GM18499 (cell line): Measurements from ENCODE around the gene GIPC3.
"Not testable (repeated sequence)": the region's sequence is repeated elsewhere in the genome, so short reads cannot be mapped to it uniquely, and the experiment has no call there.

Experiments
- ATAC-seq: cut with Tn5 transposase; IDR thresholded peaks from one replicate; pipeline ENCODE4 v1.9.1; 2021; ENCODE audit warnings: moderate number of reproducible peaks; ENCODE audit not compliant: insufficient read depth, unreplicated experiment

GIPC3 gene

GRCh38 chr19:3575949-3576673 is 9.2 kb upstream of the GIPC3 start:
- ATAC-seq = no peak

GRCh38 chr19:3576696-3577443 is 8.4 kb upstream of the GIPC3 start:
- no peak for ATAC-seq

DNA sequence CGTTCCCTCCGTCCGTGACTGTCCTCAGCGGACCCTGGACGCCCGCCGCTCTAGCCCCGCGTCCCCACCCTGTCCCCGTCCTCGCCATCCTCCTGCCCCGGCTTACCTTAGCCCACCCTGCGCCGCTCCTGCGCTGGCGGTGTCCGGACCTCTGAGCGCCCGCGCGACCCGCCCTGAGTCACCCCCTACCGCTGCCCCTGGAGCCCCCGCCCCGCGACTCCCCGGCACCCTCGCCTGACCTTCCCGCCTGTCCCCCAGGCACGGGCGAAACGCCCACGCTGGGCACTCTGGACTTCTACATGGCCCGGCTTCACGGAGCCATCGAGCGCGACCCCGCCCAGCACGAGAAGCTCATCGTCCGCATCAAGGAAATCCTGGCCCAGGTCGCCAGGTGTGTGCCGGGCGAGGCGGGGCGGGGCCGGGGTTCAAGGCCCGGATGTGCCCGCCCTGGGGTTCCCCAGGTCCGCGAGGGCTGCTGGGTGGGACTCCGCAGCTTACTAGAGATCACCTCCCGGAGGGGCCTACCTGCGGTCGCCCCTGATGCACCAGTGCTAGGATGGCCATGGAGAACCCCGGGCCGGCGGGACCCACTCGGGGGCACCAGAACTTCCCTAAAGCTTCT is 7.4 kb upstream of the GIPC3 start:
- no peak for ATAC-seq

GRCh38 chr19:3578390-3578789 is 6.9 kb upstream of the GIPC3 start:
- ATAC-seq = no peak

GRCh38 chr19:3580156-3580934 is 4.9 kb upstream of the GIPC3 start:
- ATAC-seq = no peak

GRCh38 chr19:3581792-3582191 is 3.5 kb upstream of the GIPC3 start:
- not testable (repeated sequence) for ATAC-seq

- not testable (repeated sequence) for ATAC-seq
These were observed 1.1 kb upstream of the GIPC3 start for GRCh38 chr19:3584036-3584802.

- no peak for ATAC-seq
These were observed 899 bp downstream of the GIPC3 start for GRCh38 chr19:3586127-3586626.

DNA sequence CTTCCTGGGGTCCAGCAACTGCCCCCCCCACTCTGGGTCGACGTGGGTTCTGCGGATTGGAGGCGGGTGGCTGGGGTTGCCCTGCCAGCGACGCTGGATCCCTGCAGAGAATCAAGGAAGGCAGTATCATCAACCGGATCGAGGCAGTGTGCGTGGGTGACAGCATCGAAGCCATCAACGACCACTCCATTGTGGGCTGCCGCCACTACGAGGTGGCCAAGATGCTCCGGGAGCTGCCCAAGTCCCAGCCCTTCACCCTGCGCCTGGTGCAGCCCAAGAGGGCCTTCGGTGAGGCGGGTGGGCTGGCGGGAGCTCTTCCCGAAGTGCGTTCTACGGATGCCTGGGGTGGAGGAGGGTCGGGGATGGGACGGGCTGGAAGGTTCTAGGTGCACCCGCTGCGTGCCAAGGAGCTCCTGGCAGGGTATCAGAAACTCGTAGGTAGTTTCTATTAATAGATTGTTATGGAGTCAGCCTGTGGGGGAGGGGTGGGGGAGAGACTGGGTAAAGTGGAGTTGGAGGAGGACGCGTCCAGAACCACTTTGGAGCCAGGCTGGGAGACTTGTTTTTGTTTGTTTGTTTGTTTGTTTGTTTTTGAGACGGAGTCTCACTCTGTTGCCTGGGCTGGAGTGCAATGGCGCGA is 1.5 kb downstream of the GIPC3 start:
- ATAC-seq = no peak

DNA sequence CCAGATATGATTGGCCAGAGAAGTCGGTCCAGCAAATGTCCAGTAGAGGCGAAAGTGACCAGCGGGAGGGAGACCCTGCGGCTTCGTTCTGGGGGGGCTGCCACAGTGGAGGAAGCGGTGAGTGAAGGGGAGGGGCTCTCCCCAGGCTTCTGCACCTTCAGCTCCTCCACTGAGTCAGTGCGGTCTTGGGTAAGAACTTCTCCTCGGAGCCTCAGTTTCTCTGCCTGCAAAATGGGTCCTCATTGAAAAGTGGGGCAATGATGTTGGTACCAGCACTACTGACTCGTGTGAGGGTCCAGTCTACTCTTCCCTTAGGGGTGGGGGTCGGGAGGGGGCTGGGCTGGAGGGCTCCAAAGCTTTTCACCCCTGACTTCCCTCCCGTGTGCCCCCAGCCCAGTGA is 4.2 kb downstream of the GIPC3 start:
- no peak for ATAC-seq

- no peak for ATAC-seq
These were observed 4.7 kb downstream of the GIPC3 start for GRCh38 chr19:3589949-3590348.

DNA sequence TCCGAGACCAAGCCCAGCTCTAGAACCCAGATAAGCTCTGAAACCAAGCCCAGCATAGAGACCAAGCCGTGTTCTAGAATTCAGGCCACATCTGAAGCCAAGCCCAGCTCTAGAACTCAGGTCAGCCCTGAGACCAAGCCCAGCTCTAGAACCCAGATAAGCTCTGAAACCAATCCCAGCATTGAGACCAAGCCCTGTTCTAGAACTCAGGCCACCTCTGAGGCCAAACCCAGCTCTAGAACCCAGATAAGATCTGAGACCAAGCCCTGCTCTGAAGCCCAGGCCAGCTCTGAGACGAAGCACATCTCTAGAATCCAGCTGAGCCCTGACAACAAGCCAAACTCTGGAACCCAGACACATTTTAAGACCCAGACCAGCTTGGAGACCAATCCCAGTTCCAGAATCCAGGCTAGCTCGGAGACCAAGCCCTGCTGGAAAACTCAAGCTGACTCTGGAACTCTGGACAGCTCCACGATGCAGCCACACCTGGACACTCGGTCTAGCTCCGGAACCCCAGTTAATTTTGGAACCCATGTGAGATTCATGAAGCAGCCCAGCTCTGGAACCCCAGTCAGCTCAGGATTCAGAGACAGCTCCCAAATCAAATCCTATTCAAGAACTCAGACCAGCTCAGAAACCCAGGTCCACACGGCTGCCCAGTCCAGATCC is 5.8 kb downstream of the GIPC3 start:
- ATAC-seq = no peak

GRCh38 chr19:3591876-3592613 is 6.8 kb downstream of the GIPC3 start:
- ATAC-seq = no peak

GRCh38 chr19:3593156-3593555 is 7.9 kb downstream of the GIPC3 start:
- no peak for ATAC-seq

DNA sequence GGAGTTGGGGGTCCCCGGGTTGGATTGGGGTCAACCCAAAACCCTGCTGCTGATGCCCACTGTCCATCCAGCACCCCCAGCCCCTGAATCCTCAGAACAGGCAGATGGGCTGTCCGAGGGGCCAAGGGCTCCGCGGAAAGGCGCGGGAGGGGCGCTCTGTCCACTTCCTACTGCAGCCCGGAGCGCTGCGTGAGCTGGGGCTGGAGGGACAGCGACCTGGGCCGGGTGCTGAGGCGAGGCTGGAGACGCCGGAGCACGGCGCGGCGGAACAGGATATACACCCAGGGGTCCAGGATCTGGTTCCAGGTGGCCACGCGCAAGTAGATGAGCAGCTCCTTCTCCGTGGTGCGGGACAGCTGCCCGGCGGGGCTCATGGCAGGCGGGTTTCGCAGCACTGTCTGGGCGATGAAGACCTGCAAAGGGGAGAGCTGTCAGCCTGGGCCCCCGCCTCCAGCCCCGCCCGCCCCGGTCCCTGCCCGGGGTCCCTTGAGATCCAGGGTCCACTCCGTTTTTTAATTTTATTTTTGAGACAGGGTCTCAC is 10.3 kb downstream of the GIPC3 start:
- no peak for ATAC-seq

GRCh38 chr19:3599776-3600187 is 14.5 kb downstream of the GIPC3 start:
- ATAC-seq = no peak

- no peak for ATAC-seq
These were observed 15.7 kb downstream of the GIPC3 start for GRCh38 chr19:3601021-3601420.
